Activated T-helper 17 cell treated with anti-CD3 and anti-CD28 coated beads, Interleukin-2, amount 50 U/mL, for 72 hours (primary cell): ENCODE results near the gene NCR2. TPM values are rescaled to one million over a fixed set of nuclear protein-coding genes. Genes with fewer than 3 reads are reported as not detected.

Experiments
- ATAC-seq: fragments of 150-1000 bp; cut with Tn5 transposase; replicated peaks from 2 replicates; pipeline ENCODE4 v1.10.0; 2021; ENCODE audit warnings: mild to moderate bottlenecking, moderate library complexity
- H3K27ac Mint-ChIP-seq: one replicate; pipeline ENCODE4 v1.8.0; 2022; ENCODE audit warnings: mixed read lengths
- H3K27me3 Mint-ChIP-seq: one replicate; pipeline ENCODE4 v1.8.0; 2022; ENCODE audit warnings: mixed read lengths
- H3K36me3 Mint-ChIP-seq: one replicate; pipeline ENCODE4 v1.8.0; 2022; ENCODE audit warnings: low read depth, mild to moderate bottlenecking, mixed read lengths
- H3K4me1 Mint-ChIP-seq: one replicate; pipeline ENCODE4 v1.8.0; 2022; ENCODE audit warnings: mixed read lengths
- H3K4me3 Mint-ChIP-seq: one replicate; pipeline ENCODE4 v1.8.0; 2022; ENCODE audit warnings: mild to moderate bottlenecking, mixed read lengths
- H3K9me3 Mint-ChIP-seq: one replicate; pipeline ENCODE4 v1.8.0; 2022; ENCODE audit warnings: mixed read lengths
- total RNA-seq, 2 donors: library from RNA; stranded (reverse); gene quantifications; one replicate each; pipeline ENCODE4 v1.2.3, GENCODE V29; 2022

Gene NCR2
- total RNA-seq, 2 donors from 2014 or later = not detected

DNA sequence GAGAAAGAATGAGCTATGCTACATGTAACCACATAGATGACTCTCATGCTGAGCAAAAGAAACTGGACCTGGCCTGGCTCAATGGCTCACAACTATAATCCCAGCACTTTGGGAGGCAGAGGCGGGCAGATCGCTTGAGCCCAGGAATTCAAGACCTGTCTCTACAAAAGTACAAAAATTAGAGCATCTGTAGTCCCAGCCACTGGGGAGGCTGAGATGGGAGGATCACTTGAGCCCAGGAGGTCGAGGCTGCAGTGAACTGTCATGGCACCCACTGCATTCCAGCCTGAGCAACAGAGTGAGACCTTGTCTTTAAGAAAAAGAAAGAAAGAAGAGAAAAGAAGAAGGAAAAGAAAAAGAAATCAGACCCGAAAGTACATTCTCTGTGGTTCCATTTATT is 41.7 kb downstream of the NCR2 start:
- Mint-ChIP-seq H3K27ac (no peak overlapping the region), H3K9me3 (no peaks in the 10 kb centered on the region), H3K36me3 (peaks cover 4% of the 10 kb centered on the region), H3K4me3 (no peak overlapping the region), H3K27me3 (peaks cover 52% of the 10 kb centered on the region), H3K4me1 (peaks cover 7% of the 10 kb centered on the region)
- no peak for ATAC-seq

GRCh38 chr6:41379306-41379705 is 43.9 kb downstream of the NCR2 start:
- no peaks in the 10 kb centered on the region for H3K9me3 Mint-ChIP-seq
- peaks cover 49% of the 10 kb centered on the region for H3K27me3 Mint-ChIP-seq
- no peak overlapping the region for H3K4me3 Mint-ChIP-seq
- H3K27ac Mint-ChIP-seq = no peak overlapping the region
- no peaks in the 10 kb centered on the region for H3K4me1 Mint-ChIP-seq
- no peak for ATAC-seq
- H3K36me3 Mint-ChIP-seq = no peaks in the 10 kb centered on the region

DNA sequence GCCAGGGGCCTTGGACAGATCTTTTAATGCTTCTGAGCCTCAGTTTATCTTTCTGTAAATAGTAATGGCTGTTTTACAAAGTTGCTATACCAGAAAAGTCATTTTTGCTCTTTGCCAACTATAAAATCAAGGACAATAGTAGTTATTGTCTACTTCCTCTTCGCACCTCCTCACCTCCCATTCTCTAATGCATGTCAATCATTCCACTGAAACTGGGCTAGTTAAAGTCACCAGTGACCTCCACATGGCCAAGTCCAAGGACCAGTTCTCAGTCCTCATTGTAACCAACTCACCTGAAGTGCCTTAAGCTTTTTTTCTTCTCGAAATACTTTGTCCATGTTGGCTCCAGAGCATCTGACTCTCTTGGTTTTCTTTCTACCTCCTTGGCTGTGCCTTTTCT is 51.2 kb downstream of the NCR2 start:
- peaks cover 30% of the 10 kb centered on the region for H3K27me3 Mint-ChIP-seq
- no peaks in the 10 kb centered on the region for H3K4me1 Mint-ChIP-seq
- H3K9me3 Mint-ChIP-seq = peaks cover 5% of the 10 kb centered on the region
- no peak overlapping the region for H3K27ac Mint-ChIP-seq
- H3K36me3 Mint-ChIP-seq = no peaks in the 10 kb centered on the region
- H3K4me3 Mint-ChIP-seq = no peak overlapping the region
- no peak for ATAC-seq

DNA sequence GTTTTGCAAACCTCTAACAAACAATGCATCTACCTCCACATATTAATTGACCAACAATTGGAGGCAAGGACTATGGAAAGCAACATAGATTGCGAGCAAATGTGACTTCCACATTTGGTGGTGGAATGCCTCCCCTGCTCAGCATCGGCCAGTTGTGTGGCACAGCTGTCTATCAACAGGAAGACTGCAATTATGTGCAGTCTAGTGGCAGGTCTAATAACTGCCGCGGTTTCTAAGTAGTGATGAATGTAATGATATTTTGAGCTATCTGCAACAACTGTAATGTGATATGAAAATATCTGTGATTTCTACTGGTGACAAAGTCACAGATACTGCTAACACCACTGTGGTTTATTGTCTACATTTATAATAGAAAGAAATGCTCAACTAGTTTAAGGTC is 56.8 kb downstream of the NCR2 start:
- peaks cover 12% of the 10 kb centered on the region for H3K9me3 Mint-ChIP-seq
- H3K36me3 Mint-ChIP-seq = no peaks in the 10 kb centered on the region
- ATAC-seq = no peak
- no peaks in the 10 kb centered on the region for H3K4me1 Mint-ChIP-seq
- H3K4me3 Mint-ChIP-seq = no peak overlapping the region
- H3K27ac Mint-ChIP-seq = no peak overlapping the region
- H3K27me3 Mint-ChIP-seq = peaks cover 37% of the 10 kb centered on the region

DNA sequence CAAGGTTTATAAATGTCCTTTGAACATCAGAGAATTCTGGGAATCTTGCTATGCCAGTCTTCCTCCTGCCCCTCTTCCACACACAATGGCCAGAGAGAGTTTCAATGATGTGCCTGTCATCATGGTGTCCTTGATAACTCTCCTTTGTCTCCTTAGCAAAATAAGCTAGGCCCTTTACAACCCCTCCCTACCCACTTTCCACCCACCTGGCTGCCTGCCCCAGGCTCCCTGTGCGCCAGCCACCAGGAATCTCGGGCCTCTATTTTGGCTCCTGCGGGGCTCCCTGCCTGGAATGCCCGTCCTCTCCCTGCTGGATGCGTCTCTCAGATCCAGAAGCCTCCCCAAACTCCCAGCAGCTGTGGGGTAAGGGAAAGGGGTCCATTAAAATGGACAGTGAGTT is 60.9 kb downstream of the NCR2 start:
- Mint-ChIP-seq H3K27me3 (peaks cover 38% of the 10 kb centered on the region), H3K4me3 (no peak overlapping the region), H3K4me1 (no peaks in the 10 kb centered on the region), H3K9me3 (peaks cover 7% of the 10 kb centered on the region), H3K36me3 (no peaks in the 10 kb centered on the region), H3K27ac (no peak overlapping the region)
- no peak for ATAC-seq

DNA sequence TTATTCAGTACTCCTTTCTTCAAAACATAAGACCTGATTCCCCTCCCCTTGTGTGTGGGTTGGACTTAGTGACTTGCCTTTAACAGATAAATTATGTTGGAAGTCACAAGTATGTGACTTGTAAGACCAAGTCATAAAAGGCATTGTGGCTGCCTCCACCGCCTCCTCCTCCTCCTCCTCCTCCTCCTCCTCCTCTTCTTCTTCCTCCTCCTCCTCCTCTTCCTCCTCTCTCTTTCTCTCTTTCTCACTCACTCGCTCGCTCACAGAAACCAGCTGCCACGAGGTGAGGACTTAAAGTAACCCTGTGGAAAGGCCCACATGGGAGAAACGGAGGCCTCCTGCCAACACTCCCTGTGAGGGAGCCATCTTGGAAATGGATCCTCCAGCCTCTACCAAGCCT is 64.0 kb downstream of the NCR2 start:
- no peaks in the 10 kb centered on the region for H3K4me1 Mint-ChIP-seq
- peaks cover 29% of the 10 kb centered on the region for H3K27me3 Mint-ChIP-seq
- H3K9me3 Mint-ChIP-seq = peaks cover 6% of the 10 kb centered on the region
- no peaks in the 10 kb centered on the region for H3K36me3 Mint-ChIP-seq
- no peak overlapping the region for H3K4me3 Mint-ChIP-seq
- H3K27ac Mint-ChIP-seq = no peak overlapping the region
- ATAC-seq = no peak

Other genes starting within 250 kb of the NCR2 start
- not detected for gene TREML1, start 181.3 kb upstream of the NCR2 start, total RNA-seq
- gene TREM2, start 172.5 kb upstream of the NCR2 start, total RNA-seq = not detected
- 1 to 10 TPM; 3.3 to 6.2 TPM for gene TREML2, start 134.5 kb upstream of the NCR2 start, total RNA-seq
- not detected for gene TREML4, start 107.3 kb upstream of the NCR2 start, total RNA-seq
- 1 to 10 TPM in 1 of 2 donors, not detected in 1; 5.1 TPM for gene TREM1, start 48.9 kb upstream of the NCR2 start, total RNA-seq
- 10 to 100 TPM in 1 of 2 donors, 1 to 10 TPM in 1; 8.7 to 11.6 TPM for gene FOXP4, start 210.8 kb downstream of the NCR2 start, total RNA-seq